Stimulated activated CD4-positive, alpha-beta T cell treated with anti-CD3 and anti-CD28 coated beads, Interleukin-12 subunit alpha, Interleukin-12 subunit beta, amount 100 ng/mL, for 24 hours (primary cell): ENCODE data around the gene LPCAT2.

Source experiments
- DNase-seq, 2 experiments: peaks; one replicate each; pipeline ENCODE4 v3.0.0-alpha.2; 2020; ENCODE audit warnings: low read depth in 2 of 2

LPCAT2 gene

GRCh38 chr16:55555436-55555835 lies 46.6 kb downstream of the LPCAT2 start:
- no peak for DNase-seq

- no peak for DNase-seq
These were observed 48.3 kb downstream of the LPCAT2 start for GRCh38 chr16:55557186-55557585.

GRCh38 chr16:55559233-55559632 lies 50.4 kb downstream of the LPCAT2 start:
- no peak for DNase-seq

GRCh38 chr16:55559933-55560516 lies 51.2 kb downstream of the LPCAT2 start:
- DNase-seq: no peak

- no peak for DNase-seq
These were observed 52.5 kb downstream of the LPCAT2 start for GRCh38 chr16:55561319-55561848.

- no peak for DNase-seq
These were observed 54.1 kb downstream of the LPCAT2 start for GRCh38 chr16:55562936-55563335.

GRCh38 chr16:55563797-55564196 lies 54.9 kb downstream of the LPCAT2 start:
- no peak for DNase-seq

- DNase-seq: no peak
These were observed 56.2 kb downstream of the LPCAT2 start for GRCh38 chr16:55565086-55565485.

GRCh38 chr16:55566432-55567175 lies 57.7 kb downstream of the LPCAT2 start, which contains the start of gene CAPNS2:
CAPNS2 (plus strand) TSS chr16:55566684; CDS start chr16:55566757, 73 bp downstream.
- DNase-seq: no peak

- DNase-seq: no peak
These were observed 58.5 kb downstream of the LPCAT2 start for GRCh38 chr16:55567382-55567781.

GRCh38 chr16:55568207-55568606 lies 59.3 kb downstream of the LPCAT2 start:
- DNase-seq: no peak

- DNase-seq: no peak
These were observed 60.2 kb downstream of the LPCAT2 start for GRCh38 chr16:55569025-55569424.

- DNase-seq: no peak
These were observed 61.3 kb downstream of the LPCAT2 start for GRCh38 chr16:55570159-55570558.

GRCh38 chr16:55571191-55571897 lies 62.5 kb downstream of the LPCAT2 start:
- no peak for DNase-seq

- DNase-seq: no peak
These were observed 63.6 kb downstream of the LPCAT2 start for GRCh38 chr16:55572439-55572838.

- DNase-seq: no peak
These were observed 65.9 kb downstream of the LPCAT2 start for GRCh38 chr16:55574811-55575210.

- no peak for DNase-seq
These were observed 66.6 kb downstream of the LPCAT2 start for GRCh38 chr16:55575496-55575895.

- DNase-seq: no peak
These were observed 67.5 kb downstream of the LPCAT2 start for GRCh38 chr16:55576384-55576783.

GRCh38 chr16:55577887-55578286 lies 69.0 kb downstream of the LPCAT2 start:
- DNase-seq: no peak

GRCh38 chr16:55585631-55586030 lies 76.8 kb downstream of the LPCAT2 start:
- DNase-seq: no peak

GRCh38 chr16:55588799-55589198 lies 79.9 kb downstream of the LPCAT2 start:
- no peak for DNase-seq

- DNase-seq: no peak
These were observed 83.4 kb downstream of the LPCAT2 start for GRCh38 chr16:55592306-55592705.

- no peak for DNase-seq
These were observed 89.1 kb downstream of the LPCAT2 start for GRCh38 chr16:55597928-55598327.
